Dendritic cell treated with granulocyte-macrophage colony-stimulating factor and Interleukin-4, amounts not matched to agents 40 ng/mL and 50 ng/mL, for 4 days (primary cell): Measurements from ENCODE around the gene OR12D3.
"Not testable (repeated sequence)": the region's sequence is repeated elsewhere in the genome, so short reads cannot be mapped to it uniquely, and the experiment has no call there.

Source experiments
- H3K27ac Mint-ChIP-seq: one replicate; pipeline ENCODE4 v1.8.0; 2022; ENCODE audit warnings: mild to moderate bottlenecking, mixed read lengths
- H3K27me3 Mint-ChIP-seq: one replicate; pipeline ENCODE4 v1.8.0; 2022; ENCODE audit warnings: mild to moderate bottlenecking, mixed read lengths
- H3K36me3 Mint-ChIP-seq: one replicate; pipeline ENCODE4 v1.8.0; 2022; ENCODE audit warnings: low read depth, mixed read lengths
- H3K4me1 Mint-ChIP-seq: one replicate; pipeline ENCODE4 v1.8.0; 2022; ENCODE audit warnings: low read depth, mixed read lengths
- H3K4me3 Mint-ChIP-seq: one replicate; pipeline ENCODE4 v1.8.0; 2022; ENCODE audit warnings: mild to moderate bottlenecking, moderate library complexity, mixed read lengths
- H3K9me3 Mint-ChIP-seq: one replicate; pipeline ENCODE4 v1.8.0; 2022; ENCODE audit warnings: mixed read lengths
- intact Hi-C: fragments of 100-400 bp; cut with micrococcal nuclease; formaldehyde crosslinking; loops from one replicate; pipeline ENCODE4 v1.15.0; 2022

Gene OR12D3

GRCh38 chr6:29375191-29375590 lies at the start of gene OR12D3:
OR12D3 (minus strand) TSS chr6:29375291; CDS start chr6:29375287, 4 bp downstream.
- Mint-ChIP-seq H3K36me3 (no peaks in the 10 kb centered on the region), H3K9me3 (no peaks in the 10 kb centered on the region), H3K4me3 (no peak within 1 kb of the TSS), H3K27ac (no peak within 1 kb of the TSS), H3K4me1 (no peaks in the 10 kb centered on the region), H3K27me3 (peaks cover 1% of the 10 kb centered on the region)
- intact Hi-C loops, result no loop called here

DNA sequence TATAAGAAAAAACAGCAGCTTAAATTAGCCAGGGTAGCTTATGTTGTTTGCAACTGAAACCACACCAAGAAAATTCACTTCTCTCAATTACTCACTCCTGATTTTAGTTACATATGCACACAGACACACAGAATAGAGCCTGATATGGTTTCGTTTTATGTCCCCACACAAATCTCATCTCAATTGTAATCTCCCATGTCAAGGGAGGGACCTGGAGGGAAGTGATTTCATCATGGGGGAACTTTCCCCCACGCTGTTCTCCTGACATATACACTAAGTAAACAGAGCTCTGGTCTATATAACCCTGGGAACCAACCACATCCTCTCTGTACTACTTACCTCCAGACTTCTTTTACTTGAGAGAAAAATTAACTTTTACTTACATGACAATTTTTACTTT lies 49.5 kb upstream of the OR12D3 start:
- intact Hi-C loops, result no loop called here
- H3K9me3 Mint-ChIP-seq, result no peaks in the 10 kb centered on the region
- no peak overlapping the region for H3K4me3 Mint-ChIP-seq
- no peaks in the 10 kb centered on the region for H3K27me3 Mint-ChIP-seq
- no peak overlapping the region for H3K27ac Mint-ChIP-seq
- H3K36me3 Mint-ChIP-seq, result no peaks in the 10 kb centered on the region
- no peaks in the 10 kb centered on the region for H3K4me1 Mint-ChIP-seq

- no peaks in the 10 kb centered on the region for H3K27me3 Mint-ChIP-seq
- H3K27ac Mint-ChIP-seq, result no peak overlapping the region
- intact Hi-C loops, result no loop called here
- H3K4me3 Mint-ChIP-seq, result no peak overlapping the region
- no peaks in the 10 kb centered on the region for H3K36me3 Mint-ChIP-seq
- no peaks in the 10 kb centered on the region for H3K9me3 Mint-ChIP-seq
- no peaks in the 10 kb centered on the region for H3K4me1 Mint-ChIP-seq
These were observed 49.1 kb upstream of the OR12D3 start for GRCh38 chr6:29424168-29424567.

DNA sequence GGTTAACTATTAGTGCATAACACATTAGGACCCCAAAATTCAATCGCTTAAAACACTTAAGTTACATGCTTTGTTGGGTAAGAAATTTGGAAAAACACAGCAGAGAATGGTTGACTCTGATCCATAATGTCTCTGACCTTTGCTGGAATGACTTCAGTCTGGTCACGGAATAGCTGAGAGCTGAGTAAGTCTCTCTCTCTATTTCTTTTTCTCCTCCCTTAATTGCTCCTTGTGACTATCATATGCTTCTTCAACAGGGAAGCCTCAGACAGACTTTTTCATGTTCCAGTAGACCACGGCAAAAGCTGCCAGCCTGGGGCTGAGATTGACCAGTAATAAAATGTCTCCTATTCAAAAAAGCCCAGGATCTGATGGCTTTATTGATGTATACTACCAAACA lies 44.4 kb upstream of the OR12D3 start:
- no peaks in the 10 kb centered on the region for H3K9me3 Mint-ChIP-seq
- no peaks in the 10 kb centered on the region for H3K36me3 Mint-ChIP-seq
- intact Hi-C loops, result no loop called here
- no peak overlapping the region for H3K27ac Mint-ChIP-seq
- H3K4me3 Mint-ChIP-seq, result no peak overlapping the region
- H3K4me1 Mint-ChIP-seq, result no peaks in the 10 kb centered on the region
- H3K27me3 Mint-ChIP-seq, result no peaks in the 10 kb centered on the region

DNA sequence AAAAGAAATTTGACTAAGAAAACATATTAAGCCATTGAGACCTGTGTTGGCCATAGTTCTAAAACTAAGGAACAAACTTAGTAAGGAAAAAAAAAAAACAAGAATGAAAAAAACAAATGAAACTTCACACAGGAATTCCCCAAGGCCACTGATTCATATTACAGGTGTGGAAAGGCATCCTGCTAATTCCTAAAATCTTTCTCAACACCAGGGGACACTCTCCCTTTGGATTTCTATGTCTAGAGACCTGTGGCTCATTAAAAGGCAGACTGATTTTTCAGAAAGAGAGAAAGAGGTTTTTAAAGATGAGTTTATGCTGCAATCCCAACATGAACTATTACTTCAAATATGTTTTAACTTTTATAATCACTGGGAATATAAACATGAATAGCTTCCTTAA lies 39.5 kb upstream of the OR12D3 start, which contains the start of gene OR12D1:
Gene OR12D1, plus strand, starts transcription at position 341 of the 400 bp plus-strand sequence.
- intact Hi-C loops, result no loop called here

DNA sequence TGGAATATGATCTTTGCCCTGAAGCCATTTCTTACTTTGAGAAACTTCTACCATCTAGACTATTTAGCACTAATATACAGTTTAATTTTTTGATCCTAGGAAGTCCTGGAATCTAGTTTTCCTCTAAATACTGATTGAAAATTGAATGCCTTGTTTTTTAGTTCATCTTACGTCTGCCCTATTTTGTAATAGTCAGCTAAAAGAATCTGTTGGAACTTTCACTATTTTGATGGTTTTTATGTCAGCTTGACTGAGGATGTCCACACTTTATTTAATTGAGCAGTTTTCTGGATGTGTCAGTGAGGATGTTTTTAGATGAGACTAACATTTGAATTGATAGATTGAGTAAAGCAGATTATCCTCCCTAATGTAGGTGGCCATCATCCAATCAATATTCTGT lies 28.7 kb upstream of the OR12D3 start:
- Mint-ChIP-seq H3K27me3 (no peaks in the 10 kb centered on the region), H3K36me3 (no peaks in the 10 kb centered on the region), H3K9me3 (no peaks in the 10 kb centered on the region), H3K4me1 (no peaks in the 10 kb centered on the region), H3K27ac (no peak overlapping the region), H3K4me3 (no peak overlapping the region)
- intact Hi-C loops, result no loop called here

More for the DNA sequence above, 39.5 kb upstream of the OR12D3 start, which contains the start of gene OR12D1:
- Mint-ChIP-seq H3K27me3 (no peaks in the 10 kb centered on the region), H3K4me3 (no peak within 1 kb of the TSS), H3K9me3 (peaks cover 16% of the 10 kb centered on the region), H3K36me3 (no peaks in the 10 kb centered on the region), H3K4me1 (no peaks in the 10 kb centered on the region), H3K27ac (no peak within 1 kb of the TSS)

GRCh38 chr6:29399525-29399924 lies 24.4 kb upstream of the OR12D3 start:
- Mint-ChIP-seq H3K27ac (no peak overlapping the region), H3K9me3 (no peaks in the 10 kb centered on the region), H3K4me3 (no peak overlapping the region), H3K4me1 (no peaks in the 10 kb centered on the region), H3K36me3 (no peaks in the 10 kb centered on the region), H3K27me3 (peaks cover 3% of the 10 kb centered on the region)
- intact Hi-C loops, result no loop called here

DNA sequence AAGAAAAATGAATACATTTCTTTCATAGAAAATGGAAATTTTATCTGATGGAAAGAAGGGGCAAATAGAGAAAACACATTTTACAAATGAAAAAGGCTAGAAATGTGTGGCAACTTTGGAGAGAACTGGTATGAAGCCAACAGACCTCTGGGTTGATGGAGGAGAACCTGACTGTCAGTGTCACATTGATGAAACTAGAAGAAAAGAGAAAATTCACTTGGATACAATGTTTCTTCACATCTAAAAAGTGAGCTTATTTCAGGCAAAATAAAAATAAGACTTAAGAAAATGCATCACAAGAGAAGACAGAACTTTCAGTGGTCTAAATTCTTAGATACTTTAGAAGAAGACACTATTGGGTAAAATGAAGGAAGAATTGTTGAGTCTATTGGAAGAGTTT lies 20.2 kb upstream of the OR12D3 start, which contains the start of gene OR12D2:
Gene OR12D2, plus strand, starts transcription at position 301 of the 400 bp plus-strand sequence. CDS start 1,069 bp downstream, outside the sequence.
- Mint-ChIP-seq H3K27ac (no peak within 1 kb of the TSS), H3K27me3 (peaks cover 3% of the 10 kb centered on the region), H3K4me1 (no peaks in the 10 kb centered on the region), H3K9me3 (no peaks in the 10 kb centered on the region), H3K36me3 (no peaks in the 10 kb centered on the region), H3K4me3 (no peak within 1 kb of the TSS)
- intact Hi-C loops, result no loop called here

DNA sequence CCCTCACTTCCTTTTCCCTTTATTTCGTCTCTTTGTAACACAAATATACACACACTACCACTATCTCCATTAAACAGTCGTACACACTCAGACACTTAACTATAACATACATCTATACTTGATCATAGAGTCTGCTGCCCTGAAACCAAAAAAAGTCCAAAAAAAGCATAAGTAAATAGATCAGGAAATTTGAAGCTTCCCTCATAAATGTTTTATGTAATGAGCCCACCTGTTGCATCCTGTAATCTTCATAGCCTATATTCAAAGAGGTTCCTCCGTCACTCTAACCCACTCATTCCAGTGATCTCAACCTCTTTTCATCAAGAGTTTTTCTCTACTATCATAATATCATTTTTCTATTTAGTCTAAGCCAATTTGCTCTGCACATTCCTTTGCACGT lies 13.4 kb upstream of the OR12D3 start:
- intact Hi-C loops, result no loop called here
- H3K27me3 Mint-ChIP-seq, result peaks cover 1% of the 10 kb centered on the region
- no peak overlapping the region for H3K27ac Mint-ChIP-seq
- H3K36me3 Mint-ChIP-seq, result no peaks in the 10 kb centered on the region
- H3K9me3 Mint-ChIP-seq, result no peaks in the 10 kb centered on the region
- no peak overlapping the region for H3K4me3 Mint-ChIP-seq
- H3K4me1 Mint-ChIP-seq, result no peaks in the 10 kb centered on the region

DNA sequence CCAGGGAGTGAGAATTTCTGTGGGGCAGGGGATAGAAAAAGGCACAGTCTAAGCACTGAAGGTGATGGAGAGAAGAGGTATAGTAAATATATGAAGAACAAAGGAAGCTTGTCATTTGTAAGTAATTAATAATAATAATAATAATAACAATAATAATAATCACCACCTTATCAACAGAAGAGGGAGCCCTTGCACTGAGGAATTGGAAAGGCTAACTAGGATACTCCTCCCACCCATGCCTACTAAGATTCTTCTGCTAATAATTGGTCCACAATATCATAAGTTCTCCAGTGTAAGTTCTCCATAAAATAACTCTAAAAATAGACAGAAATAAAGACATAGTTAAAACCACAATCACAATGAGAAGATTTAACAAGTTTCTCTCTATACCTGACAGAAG lies 912 bp upstream of the OR12D3 start:
- H3K27me3 Mint-ChIP-seq, result peaks cover 1% of the 10 kb centered on the region
- no peaks in the 10 kb centered on the region for H3K36me3 Mint-ChIP-seq
- H3K4me3 Mint-ChIP-seq, result no peak overlapping the region
- no peak overlapping the region for H3K27ac Mint-ChIP-seq
- intact Hi-C loops, result no loop called here
- H3K4me1 Mint-ChIP-seq, result no peaks in the 10 kb centered on the region
- H3K9me3 Mint-ChIP-seq, result no peaks in the 10 kb centered on the region

- H3K9me3 Mint-ChIP-seq, result no peaks in the 10 kb centered on the region
- H3K4me3 Mint-ChIP-seq, result no peak within 1 kb of the TSS
- intact Hi-C loops, result no loop called here
- no peaks in the 10 kb centered on the region for H3K36me3 Mint-ChIP-seq
- no peaks in the 10 kb centered on the region for H3K4me1 Mint-ChIP-seq
- no peaks in the 10 kb centered on the region for H3K27me3 Mint-ChIP-seq
- no peak within 1 kb of the TSS for H3K27ac Mint-ChIP-seq
These were observed 6.3 kb downstream of the OR12D3 start, which contains the start of gene OR5V1 for GRCh38 chr6:29368765-29369164. OR5V1 (minus strand) TSS chr6:29368865; CDS start chr6:29356195, 12,670 bp downstream.

DNA sequence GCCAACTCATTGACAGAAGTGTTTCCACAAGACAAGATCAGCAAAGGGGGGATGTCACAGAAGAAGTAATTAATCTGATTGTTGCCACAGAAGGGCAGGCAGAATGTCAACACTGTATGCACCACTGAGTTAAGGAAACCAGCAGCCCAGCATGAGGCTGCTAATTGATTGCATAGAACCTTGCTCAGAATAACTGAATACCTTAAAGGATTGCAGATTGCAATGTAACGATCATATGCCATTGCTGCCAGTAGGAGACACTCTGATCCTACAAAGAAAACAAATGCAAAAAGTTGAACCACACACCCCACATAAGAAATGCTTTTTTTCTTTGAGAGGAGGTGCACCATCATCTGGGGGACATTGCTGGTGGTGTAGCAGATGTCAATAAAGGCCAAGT lies 19.5 kb downstream of the OR12D3 start:
- H3K36me3 Mint-ChIP-seq, result no peaks in the 10 kb centered on the region
- H3K4me1 Mint-ChIP-seq, result no peaks in the 10 kb centered on the region
- no peak overlapping the region for H3K27ac Mint-ChIP-seq
- H3K4me3 Mint-ChIP-seq, result no peak overlapping the region
- intact Hi-C loops, result no loop called here
- H3K27me3 Mint-ChIP-seq, result peaks cover 1% of the 10 kb centered on the region
- peaks cover 6% of the 10 kb centered on the region for H3K9me3 Mint-ChIP-seq

- Mint-ChIP-seq H3K9me3 (peaks cover 6% of the 10 kb centered on the region), H3K27me3 (peaks cover 1% of the 10 kb centered on the region), H3K4me1 (no peaks in the 10 kb centered on the region), H3K4me3 (no peak overlapping the region), H3K36me3 (no peaks in the 10 kb centered on the region), H3K27ac (no peak overlapping the region)
- intact Hi-C loops, result no loop called here
These were observed 20.1 kb downstream of the OR12D3 start for GRCh38 chr6:29354980-29355379.

DNA sequence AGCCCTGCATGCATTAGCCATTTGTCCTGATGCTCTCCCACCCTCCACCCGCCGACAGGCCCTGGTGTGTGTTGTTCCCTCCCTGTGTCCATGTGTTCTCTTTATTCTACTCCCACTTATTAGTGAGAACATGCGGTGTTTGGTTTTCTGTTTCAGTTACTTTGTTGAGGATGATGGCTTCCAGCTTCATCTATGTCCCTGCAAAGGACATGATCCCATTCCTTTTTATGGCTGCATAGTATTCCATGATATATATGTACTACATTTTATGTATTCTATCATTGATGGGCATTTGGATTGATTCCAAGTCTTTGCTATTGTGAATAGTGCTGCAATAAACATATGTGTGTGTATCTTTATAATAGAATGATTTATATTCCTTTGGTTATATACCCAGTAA lies 25.7 kb downstream of the OR12D3 start:
- H3K4me3 Mint-ChIP-seq, H3K27ac Mint-ChIP-seq, H3K27me3 Mint-ChIP-seq, H3K4me1 Mint-ChIP-seq, H3K36me3 Mint-ChIP-seq, H3K9me3 Mint-ChIP-seq, intact Hi-C loops: not testable (repeated sequence)

DNA sequence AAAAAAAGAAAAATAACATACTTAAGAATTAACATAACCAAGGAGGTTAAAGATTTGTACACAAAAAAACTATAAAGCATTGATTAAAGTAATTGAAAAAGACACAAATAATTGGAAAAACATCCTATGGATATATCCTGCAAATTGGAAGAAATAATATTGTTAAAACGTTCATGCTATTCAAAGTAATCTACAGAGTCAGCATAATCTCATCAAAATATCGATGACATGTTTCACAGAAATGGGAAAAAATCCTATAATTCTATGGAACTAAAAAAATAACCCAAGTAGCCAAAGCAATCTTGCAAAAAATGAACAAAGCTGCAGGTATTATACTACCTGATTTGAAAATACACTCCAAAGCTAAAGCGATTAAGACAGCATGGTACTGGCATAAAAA lies 29.7 kb downstream of the OR12D3 start:
- Mint-ChIP-seq H3K27me3 (peaks cover 2% of the 10 kb centered on the region), H3K9me3 (no peaks in the 10 kb centered on the region), H3K4me3 (no peak overlapping the region), H3K4me1 (no peaks in the 10 kb centered on the region), H3K36me3 (no peaks in the 10 kb centered on the region), H3K27ac (no peak overlapping the region)
- intact Hi-C loops, result no loop called here
